OCI-M1 (cell line): ENCODE data around the gene TMEM40.
"Not testable (repeated sequence)": the region's sequence is repeated elsewhere in the genome, so short reads cannot be mapped to it uniquely, and the experiment has no call there.

Source experiments
- DNase-seq: peaks from one replicate; lab custom pipeline; 2025; lab: John Stamatoyannopoulos, UW

The TMEM40 gene, protein sequence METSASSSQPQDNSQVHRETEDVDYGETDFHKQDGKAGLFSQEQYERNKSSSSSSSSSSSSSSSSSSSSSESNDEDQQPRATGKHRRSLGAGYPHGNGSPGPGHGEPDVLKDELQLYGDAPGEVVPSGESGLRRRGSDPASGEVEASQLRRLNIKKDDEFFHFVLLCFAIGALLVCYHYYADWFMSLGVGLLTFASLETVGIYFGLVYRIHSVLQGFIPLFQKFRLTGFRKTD

DNA sequence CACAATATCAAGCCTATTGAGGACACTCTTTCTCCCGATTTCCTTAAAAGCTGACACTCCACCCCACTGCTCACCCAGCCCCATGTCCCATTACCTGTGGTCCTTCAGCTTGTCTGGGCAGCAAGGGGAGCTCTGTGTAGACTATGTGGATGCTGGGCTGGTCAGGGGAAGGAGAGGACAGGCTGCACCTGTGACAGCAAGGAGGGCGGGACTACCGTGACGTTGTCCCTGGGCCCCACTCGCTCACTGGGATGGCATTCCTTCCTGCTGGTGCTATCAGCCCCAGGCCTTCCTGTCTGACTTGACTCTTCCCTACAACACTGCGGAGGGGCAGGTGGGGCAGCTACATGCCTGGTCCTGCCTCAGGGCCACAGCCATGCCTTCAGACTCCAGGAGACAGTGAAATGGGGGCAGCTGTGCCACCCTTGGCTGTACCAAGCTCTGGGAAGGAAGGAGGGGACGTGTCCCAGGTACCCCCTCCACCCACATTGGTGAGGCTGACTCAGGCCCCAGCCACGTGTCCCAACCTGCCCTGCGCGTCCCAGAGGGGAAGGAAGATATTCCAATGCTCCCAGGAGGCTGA, at the start of gene TMEM40:
Gene TMEM40, minus strand, starts transcription at position 163 of the 583 bp plus-strand sequence. CDS start 9,427 bp downstream, outside the sequence.
- DNase-seq = no peak

DNA sequence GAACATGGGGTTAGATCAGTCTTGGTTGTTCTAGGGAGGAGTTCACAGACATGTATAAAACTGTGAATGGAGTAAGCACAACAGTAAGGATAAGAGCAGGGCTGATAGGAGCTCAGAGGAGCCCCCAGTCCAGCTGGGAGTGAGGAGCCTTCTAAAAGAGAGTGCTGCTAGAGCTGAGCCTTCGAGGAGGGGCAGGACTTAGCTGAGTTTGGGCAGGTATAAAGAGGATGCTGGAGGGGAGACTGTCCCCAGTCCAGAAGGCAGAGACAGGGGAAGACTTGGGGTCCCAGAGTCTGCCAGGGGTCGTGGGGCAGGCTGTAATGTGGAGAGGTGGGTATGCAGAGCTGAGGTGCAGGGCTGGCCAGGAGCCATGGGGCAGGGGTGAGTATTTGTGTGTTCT, 49.5 kb upstream of the TMEM40 start:
- no peak for DNase-seq

GRCh38 chr3:12807601-12808359, 48.7 kb upstream of the TMEM40 start:
- no peak for DNase-seq

- no peak for DNase-seq
Measured at GRCh38 chr3:12807066-12807465, 48.0 kb upstream of the TMEM40 start.

- DNase-seq = no peak
Measured at GRCh38 chr3:12803371-12803770, 44.3 kb upstream of the TMEM40 start.

DNA sequence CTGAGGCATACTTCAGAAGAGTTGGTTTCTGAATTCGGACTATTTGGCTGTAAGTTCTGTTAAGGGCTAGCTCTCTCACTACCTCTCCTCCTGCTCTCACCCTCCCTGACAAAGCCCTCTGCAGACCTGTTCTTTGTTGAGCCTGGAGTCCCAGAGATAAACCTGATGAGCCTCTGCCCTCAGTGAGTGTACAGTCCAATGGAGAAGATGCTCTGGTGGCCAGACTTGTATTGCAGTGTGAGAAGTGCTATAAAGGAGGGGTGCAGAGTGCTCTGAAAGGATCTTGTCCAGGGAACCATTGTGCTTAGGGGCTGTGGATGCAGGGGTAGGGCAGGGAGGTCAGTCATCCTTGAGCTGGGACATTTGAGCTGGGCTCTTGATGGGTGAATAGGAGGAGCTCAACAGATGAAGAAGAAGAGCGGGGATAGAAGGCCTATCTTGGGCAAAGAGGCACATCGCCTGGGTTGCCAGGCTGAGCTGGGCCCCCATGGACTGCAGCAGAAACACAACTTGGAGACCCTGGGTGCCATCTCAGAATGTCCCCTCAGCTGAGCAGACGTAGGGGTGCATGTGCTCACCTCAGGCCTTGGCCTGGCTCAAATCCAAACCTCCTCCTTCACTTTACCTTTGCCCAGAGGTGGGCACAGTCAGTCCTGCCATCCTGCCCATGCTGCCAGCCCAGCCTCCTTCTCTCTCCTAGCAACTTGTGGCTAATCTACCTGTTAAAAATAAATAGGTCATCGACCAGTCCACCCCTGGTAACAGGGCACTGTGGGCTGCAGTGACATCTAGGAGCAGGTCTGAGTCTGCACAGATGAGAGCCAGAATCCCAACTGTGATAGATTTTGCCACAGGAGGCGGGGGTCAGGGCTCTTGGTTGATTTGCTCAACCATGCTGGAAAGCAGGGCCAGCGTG, 40.7 kb upstream of the TMEM40 start:
- no peak for DNase-seq

- no peak for DNase-seq
Measured at GRCh38 chr3:12798559-12799179, 39.6 kb upstream of the TMEM40 start.

DNA sequence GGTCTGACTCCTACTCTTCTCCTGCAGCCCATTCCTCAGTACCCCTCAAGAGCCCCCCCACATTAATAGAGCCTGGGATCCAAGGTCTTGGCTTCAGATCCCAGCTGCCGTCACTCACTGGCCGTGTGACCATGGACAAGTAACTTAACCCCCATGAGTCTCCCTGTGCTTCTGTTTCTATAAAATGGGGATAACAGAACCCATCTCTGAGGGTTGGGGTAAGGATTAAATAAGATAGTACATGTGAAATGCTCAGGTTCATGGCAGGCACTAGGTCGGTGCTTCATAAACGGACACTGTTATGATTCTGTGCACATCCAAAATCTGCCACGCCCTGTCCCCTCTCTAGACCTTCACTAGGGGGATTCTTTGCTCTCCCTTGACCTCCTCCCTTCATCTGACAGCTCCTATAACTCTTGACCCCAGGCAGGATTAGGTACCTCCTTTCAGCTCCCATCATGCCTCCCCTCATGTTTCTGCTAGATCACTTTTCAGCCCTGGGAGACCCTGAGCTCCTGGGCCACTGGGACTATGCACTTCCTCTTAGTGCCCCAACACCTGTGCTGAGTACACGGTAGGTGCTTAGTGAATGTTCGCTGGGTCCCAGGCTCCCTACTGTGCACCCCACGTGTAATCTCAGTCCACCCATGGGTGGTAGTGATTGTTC, 39.0 kb upstream of the TMEM40 start:
- no peak for DNase-seq

DNA sequence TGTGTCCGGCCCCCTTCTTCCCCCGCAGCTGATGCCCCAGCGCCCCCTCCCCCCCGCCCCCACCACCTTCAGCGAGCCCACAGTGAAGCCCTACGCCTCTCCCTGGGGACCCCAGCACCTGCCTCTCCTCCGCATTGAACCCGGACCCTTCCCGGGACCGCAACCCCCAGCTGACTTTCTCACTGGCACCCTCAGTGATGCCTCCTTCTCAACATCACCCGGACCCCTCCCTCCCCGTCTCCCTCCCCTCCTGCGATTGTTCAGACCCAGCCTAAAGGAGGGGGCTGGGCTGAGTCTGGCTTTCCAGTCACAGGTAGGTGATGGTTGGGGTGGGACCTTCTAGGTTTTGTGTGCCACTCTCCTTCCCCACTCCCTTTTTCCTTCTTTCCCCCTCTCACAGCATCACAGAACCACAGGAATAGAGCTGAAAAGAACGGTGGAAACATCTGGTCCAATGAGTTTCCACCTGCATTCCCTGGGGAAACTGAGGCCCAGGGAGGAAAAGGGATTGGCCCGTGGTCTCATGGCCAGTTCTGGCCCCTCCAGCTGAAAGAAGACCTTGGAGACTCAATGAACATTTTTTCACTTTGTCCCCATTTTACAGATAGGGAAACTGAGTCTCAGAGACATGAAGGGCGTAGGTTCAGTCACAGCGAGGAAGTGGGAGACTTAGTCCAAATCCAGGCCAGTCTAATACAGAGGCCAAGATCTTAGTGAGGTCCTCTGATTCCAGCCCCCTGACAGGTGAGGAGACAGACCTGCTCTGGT, 38.2 kb upstream of the TMEM40 start:
- no peak for DNase-seq

GRCh38 chr3:12796171-12797123, 37.4 kb upstream of the TMEM40 start, which contains the start of gene CAND2:
Gene CAND2, plus strand, starts transcription at chr3:12796680. Its CDS starts 41 bp downstream, at chr3:12796721.
- peak; percentile 57 for DNase-seq

DNA sequence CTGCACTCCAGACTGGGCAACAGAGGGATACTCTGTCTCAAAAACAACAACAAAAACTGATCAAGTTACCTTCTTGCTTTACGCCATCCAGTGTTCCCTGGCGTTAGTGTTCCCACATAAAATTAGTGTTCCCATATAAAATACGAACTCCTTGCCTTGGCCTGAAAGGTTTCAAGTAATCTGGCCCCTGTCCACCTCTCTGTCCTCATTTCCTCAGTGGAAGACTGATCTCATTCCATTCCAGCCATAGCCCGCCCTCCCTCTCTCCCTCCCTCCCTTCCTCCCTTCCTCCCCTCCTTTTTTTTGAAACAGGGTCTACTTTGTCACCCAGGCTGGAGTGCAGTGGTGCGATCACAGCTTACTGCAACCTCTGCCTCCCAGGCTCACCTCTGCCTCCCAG, 34.6 kb upstream of the TMEM40 start:
- DNase-seq = no peak

DNA sequence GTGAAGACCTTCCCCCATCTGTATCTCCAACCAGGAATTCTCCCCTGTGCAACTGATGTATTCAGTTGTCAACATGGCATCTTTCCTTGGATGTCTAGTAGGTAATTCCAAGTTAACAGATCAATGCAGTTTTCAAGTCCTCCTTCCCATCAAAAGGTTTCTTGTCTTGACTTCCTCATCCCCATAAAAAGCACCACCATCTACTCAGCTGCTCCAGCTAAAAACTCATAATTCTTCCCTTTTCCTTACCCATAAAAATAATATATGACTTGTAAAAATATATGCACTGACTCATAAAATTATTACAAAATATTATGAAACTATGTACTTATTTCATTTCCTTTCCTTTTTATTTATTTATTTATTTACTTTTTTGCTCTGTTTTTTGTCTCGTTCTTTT, 32.4 kb upstream of the TMEM40 start:
- DNase-seq = no peak

DNA sequence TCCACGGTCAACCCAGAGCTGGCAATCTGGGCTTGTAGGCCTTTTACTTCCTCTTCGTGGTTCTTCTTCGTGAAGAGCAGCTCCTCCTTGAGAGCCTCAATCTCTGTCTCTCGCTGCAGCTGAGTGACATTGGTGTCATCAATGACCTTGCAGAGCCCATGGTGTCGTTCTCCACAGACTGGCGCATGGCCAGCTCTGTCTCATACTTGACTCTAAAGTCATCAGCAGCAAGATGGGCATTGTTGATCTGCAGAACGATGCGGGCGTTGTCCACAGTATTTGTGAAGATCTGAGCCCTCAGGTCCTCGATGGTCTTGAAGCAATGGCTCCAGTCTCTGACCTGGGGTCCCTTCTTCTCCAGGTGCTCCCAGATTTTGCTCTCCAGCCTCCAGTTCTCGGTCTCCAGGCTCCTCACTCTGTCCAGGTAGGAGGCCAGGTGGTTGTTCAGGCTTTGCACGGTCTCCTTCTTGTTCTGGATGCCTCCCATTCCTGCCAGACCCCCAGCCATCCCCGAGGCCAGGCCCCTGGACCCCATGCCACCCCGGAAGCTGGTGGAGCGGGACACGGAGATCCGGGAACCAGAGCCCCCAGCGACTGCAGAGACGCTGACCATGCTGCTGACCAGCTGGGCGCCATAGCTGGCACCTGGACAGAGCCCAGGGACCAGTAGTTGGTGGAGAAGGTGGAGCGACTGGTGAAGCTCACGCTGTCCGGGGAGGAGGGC, 29.1 kb upstream of the TMEM40 start:
- DNase-seq = not testable (repeated sequence)

- peak; percentile 54 for DNase-seq
Measured at GRCh38 chr3:12787346-12787745, 28.3 kb upstream of the TMEM40 start.

DNA sequence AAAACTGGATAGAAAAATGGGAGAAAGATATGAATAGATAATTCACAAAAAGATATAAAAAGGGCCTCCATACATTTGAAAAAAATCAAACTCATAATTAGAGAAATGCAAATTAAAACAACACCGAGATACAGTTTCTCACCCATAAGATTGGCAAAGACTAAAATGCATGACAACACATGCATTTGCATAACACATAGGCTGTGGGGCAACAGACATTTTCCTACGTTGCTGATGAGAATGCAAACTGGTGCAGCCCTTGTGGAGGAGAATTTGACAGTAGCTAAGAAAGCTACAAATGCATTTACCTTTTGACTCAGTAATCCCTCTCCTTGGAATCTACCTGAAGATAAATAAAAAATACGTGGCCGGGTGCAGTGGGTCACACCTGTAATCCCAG, 26.0 kb upstream of the TMEM40 start:
- DNase-seq = no peak

DNA sequence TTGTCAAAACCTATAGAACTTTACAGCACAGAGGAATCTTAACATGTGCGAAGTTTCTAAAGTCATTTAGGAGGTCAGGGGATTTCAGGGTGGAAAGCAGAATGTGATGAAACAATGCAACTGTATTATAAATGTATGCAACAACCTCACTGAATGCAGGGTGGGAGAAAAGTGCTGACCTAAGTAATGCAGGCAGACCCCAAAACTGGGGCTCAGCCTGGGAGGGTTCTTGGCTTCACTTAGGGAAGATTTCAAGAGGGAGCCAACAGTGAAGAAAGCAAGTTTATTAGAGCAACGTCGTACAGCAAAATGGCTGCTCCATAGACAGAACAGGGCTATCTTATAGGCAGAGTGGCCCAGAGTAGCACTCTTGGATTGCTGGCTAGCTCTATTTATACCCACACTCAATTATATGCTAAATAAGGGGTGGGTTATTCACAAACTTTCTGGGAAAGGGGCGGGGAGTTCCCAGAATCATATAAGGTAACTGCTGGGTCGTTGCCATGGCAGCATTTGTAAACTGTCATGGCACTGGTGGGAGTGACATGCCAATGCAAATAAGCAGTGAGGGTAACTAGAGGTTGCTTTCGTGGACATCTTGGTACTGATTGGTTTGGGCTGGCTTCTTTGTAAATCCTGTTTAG, 23.2 kb upstream of the TMEM40 start:
- DNase-seq = peak; percentile 70

DNA sequence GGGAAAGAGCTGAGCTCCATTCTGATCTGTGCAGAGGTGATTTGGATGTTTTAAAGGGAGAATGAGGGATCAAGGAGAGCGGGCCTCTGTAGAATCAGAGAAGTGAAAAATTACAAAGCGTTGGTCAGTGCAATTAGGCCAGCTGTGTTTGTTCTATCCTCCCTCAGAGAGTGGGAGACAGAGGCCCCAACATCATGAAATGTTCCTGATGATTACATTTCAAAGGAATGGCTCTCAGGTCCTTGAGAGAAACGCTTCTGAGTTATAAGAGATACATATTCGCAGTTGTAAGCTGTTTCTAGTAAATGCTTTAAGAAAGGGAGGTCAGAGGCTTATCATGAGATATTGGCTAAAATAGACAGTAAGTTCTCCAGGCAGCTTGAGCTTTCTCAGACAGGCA, 21.7 kb upstream of the TMEM40 start:
- DNase-seq = no peak

DNA sequence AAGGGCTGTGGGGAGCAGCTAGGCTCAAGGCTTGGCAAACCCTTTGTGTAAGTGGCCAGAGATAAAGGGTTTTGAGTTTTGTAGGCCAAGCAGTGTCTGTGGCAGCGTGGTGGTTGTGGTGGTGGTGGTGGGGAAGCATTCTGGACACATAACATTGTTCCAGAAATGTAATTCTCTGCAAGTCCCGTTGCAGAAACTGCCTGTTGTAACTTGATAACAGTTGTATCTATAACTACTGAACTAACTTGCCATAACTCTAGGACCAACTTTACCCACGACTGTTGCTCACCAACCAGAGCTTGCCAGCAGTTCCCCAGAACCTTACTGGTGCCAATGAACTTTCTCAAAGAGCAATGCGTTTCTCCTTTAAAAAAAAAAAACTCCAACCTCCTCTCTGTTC, 18.1 kb upstream of the TMEM40 start:
- DNase-seq = peak; percentile 29
